Ishikawa (cell line): Measurements from ENCODE around the gene LRRC74B.
A peak's percentile ranks its signal among the peaks of the same experiment; 100 is the strongest.

Source experiments
- CEBPB ChIP-seq: IDR thresholded peaks from 2 replicates; pipeline ENCODE4 v1.6.1; 2012
- CREB1 ChIP-seq: IDR thresholded peaks from 2 replicates; pipeline ENCODE4 v1.6.1; 2012; ENCODE audit warnings: low read depth
- EGR1 ChIP-seq: IDR thresholded peaks from 2 replicates; pipeline ENCODE4 v1.6.1; 2012
- EP300 ChIP-seq: IDR thresholded peaks from 2 replicates; pipeline ENCODE4 v1.6.1; 2012; ENCODE audit warnings: borderline replicate concordance
- FOXM1 ChIP-seq: IDR thresholded peaks from 2 replicates; pipeline ENCODE4 v1.6.1; 2012; ENCODE audit warnings: low read depth, borderline replicate concordance
- MAX ChIP-seq: IDR thresholded peaks from 2 replicates; pipeline ENCODE4 v1.6.1; 2012
- NFIC ChIP-seq: IDR thresholded peaks from 2 replicates; pipeline ENCODE4 v1.6.1; 2012
- RAD21 ChIP-seq: IDR thresholded peaks from 2 replicates; pipeline ENCODE4 v1.6.1; 2012; ENCODE audit warnings: low read depth
- REST ChIP-seq: IDR thresholded peaks from 2 replicates; pipeline ENCODE4 v1.6.1; 2012; ENCODE audit warnings: low read depth, mild to moderate bottlenecking
- TAF1 ChIP-seq: IDR thresholded peaks from 2 replicates; pipeline ENCODE4 v1.6.1; 2012; ENCODE audit warnings: low read depth, mild to moderate bottlenecking
- TCF12 ChIP-seq: IDR thresholded peaks from 2 replicates; pipeline ENCODE4 v1.6.1; 2012; ENCODE audit warnings: low read depth
- TEAD4 ChIP-seq: IDR thresholded peaks from 2 replicates; pipeline ENCODE4 v1.6.1; 2012
- USF1 ChIP-seq: IDR thresholded peaks from 2 replicates; pipeline ENCODE4 v1.6.1; 2012
- YY1 ChIP-seq: IDR thresholded peaks from 2 replicates; pipeline ENCODE4 v1.6.1; 2012; ENCODE audit warnings: low read depth
- ZBTB7A ChIP-seq: IDR thresholded peaks from 2 replicates; pipeline ENCODE4 v1.6.1; 2012; ENCODE audit warnings: low read depth

LRRC74B gene

GRCh38 chr22:21014202-21014725, 31.5 kb upstream of the LRRC74B start:
- TF ChIP-seq EGR1 (0 out of 2 replicates have a peak, but pooled peaks have one; percentile 28), RAD21 (no peak), EP300 (no peak), CEBPB (no peak), CREB1 (no peak), TAF1 (no peak), TCF12 (no peak), YY1 (no peak)

GRCh38 chr22:21014726-21015465, 30.9 kb upstream of the LRRC74B start, which contains the start of gene P2RX6:
TSS of gene P2RX6 (plus strand) at chr22:21015165. CDS start at chr22:21015175, 10 bp downstream.
- no peak for TF ChIP-seq EP300
- TF ChIP-seq TCF12, result no peak
- TF ChIP-seq RAD21, result no peak
- no peak for TF ChIP-seq TAF1
- no peak for TF ChIP-seq CEBPB
- TF ChIP-seq EGR1, result no peak
- no peak for TF ChIP-seq MAX
- TF ChIP-seq YY1, result no peak
- no peak for TF ChIP-seq TEAD4

GRCh38 chr22:21015466-21016006, 30.2 kb upstream of the LRRC74B start:
- TF ChIP-seq TAF1, result no peak
- TF ChIP-seq EP300, result no peak
- no peak for TF ChIP-seq TEAD4
- TF ChIP-seq REST, result no peak
- no peak for TF ChIP-seq CREB1
- TF ChIP-seq NFIC, result no peak
- no peak for TF ChIP-seq ZBTB7A
- no peak for TF ChIP-seq EGR1
- no peak for TF ChIP-seq YY1
- no peak for TF ChIP-seq FOXM1
- no peak for TF ChIP-seq MAX
- TF ChIP-seq TCF12, result no peak
- no peak for TF ChIP-seq CEBPB
- no peak for TF ChIP-seq RAD21
- TF ChIP-seq USF1, result no peak

GRCh38 chr22:21016644-21017420, 28.9 kb upstream of the LRRC74B start:
- TF ChIP-seq RAD21, result no peak
- no peak for TF ChIP-seq CREB1
- TF ChIP-seq USF1, result no peak
- no peak for TF ChIP-seq ZBTB7A
- TF ChIP-seq REST, result no peak
- no peak for TF ChIP-seq YY1
- no peak for TF ChIP-seq TAF1
- TF ChIP-seq EP300, result no peak
- no peak for TF ChIP-seq MAX
- no peak for TF ChIP-seq TCF12
- TF ChIP-seq CEBPB, result no peak
- no peak for TF ChIP-seq EGR1
- TF ChIP-seq FOXM1, result no peak
- no peak for TF ChIP-seq NFIC
- no peak for TF ChIP-seq TEAD4

GRCh38 chr22:21018314-21018713, 27.4 kb upstream of the LRRC74B start:
- TF ChIP-seq YY1 (no peak), CREB1 (no peak), EP300 (no peak), RAD21 (no peak), TEAD4 (no peak), FOXM1 (no peak), NFIC (no peak), USF1 (no peak), CEBPB (no peak), EGR1 (no peak), TCF12 (no peak), ZBTB7A (no peak), REST (no peak), MAX (no peak), TAF1 (no peak)
